GM18861 (cell line): ENCODE measurements around the gene SNRNP25.

Source experiments
- ATAC-seq: cut with Tn5 transposase; IDR thresholded peaks from one replicate; pipeline ENCODE4 v1.9.1; 2021; ENCODE audit not compliant: unreplicated experiment

The SNRNP25 gene

GRCh38 chr16:100989-101388 lies 47.4 kb downstream of the SNRNP25 start:
- no peak for ATAC-seq

- no peak for ATAC-seq
Measured at GRCh38 chr16:101586-101985, 48.0 kb downstream of the SNRNP25 start.

DNA sequence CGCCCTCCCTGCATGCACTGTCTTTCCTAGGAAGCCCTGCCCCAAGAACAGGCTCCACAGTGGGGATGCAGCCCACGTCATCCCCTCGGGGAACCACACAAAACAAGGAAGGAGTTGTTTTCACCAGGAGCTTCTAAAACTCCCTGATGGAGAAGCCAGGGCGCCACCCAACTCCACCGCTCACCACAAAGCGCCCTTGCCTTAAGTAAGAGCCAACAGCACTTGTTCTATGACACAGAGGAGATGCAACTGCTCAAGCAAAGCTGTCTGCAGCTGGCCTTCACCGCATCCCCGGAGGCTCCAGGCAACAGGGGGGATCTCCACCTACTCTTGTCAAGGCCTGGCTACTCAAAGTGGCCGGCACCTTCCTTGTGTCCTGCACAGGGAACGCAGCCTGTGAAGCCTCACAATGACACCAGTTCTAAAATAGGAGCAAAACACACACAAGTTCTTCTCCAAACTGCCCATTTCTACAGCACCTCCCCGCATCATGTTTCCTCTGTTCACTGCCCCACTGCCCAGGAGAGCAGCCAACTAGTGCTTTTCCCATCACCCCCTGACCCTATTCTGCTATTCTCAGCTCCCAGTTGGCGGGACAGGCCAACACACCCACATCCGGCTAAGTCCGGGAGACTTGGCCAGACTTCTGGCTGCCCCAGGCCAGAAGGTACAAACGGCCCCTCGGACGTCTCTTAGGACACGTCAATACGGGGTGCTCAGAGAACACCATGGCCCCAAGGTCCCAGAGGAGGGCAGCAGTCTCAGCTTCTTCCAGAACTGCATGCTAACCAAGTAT lies 48.6 kb downstream of the SNRNP25 start:
- ATAC-seq = no peak

DNA sequence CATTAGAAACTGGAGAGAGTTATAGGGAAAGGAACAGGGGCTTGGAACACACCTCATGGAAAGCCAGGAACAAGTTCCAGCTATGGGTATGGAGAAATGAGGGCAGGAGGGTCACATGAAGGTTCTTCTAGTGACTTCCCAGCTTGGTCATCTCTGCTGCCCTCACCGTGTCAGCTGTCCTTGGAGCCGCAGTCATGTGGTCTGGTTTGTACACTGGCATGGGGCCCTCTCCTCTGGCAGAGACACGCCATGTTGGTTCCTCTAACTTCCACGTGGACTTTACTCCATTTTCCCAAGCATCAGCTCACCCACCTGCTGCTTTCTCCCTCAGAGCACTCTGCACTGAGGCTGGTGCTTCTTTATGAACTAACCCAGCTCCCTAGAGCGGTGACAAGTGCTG lies 50.7 kb downstream of the SNRNP25 start:
- no peak for ATAC-seq

GRCh38 chr16:104928-105327 lies 51.3 kb downstream of the SNRNP25 start:
- ATAC-seq = no peak

- no peak for ATAC-seq
Measured at GRCh38 chr16:105521-105920, 51.9 kb downstream of the SNRNP25 start.

- no peak for ATAC-seq
Measured at GRCh38 chr16:106623-107324, 53.1 kb downstream of the SNRNP25 start.
